ENCODE results near the gene CYS1.
"Not testable (repeated sequence)": the region's sequence is repeated elsewhere in the genome, so short reads cannot be mapped to it uniquely, and the experiment has no call there.

The CYS1 gene

GRCh38 chr2:10079870-10080535, at the start of gene CYS1:
Gene CYS1 (minus strand): TSS chr2:10080411. CDS start chr2:10080223, 188 bp downstream.
- ATAC-seq (peak; percentile 21), DNase-seq (peak; percentile 53)

- ATAC-seq: no peak
- DNase-seq: no peak
These were observed 49.3 kb upstream of the CYS1 start for GRCh38 chr2:10129490-10129889.

DNA sequence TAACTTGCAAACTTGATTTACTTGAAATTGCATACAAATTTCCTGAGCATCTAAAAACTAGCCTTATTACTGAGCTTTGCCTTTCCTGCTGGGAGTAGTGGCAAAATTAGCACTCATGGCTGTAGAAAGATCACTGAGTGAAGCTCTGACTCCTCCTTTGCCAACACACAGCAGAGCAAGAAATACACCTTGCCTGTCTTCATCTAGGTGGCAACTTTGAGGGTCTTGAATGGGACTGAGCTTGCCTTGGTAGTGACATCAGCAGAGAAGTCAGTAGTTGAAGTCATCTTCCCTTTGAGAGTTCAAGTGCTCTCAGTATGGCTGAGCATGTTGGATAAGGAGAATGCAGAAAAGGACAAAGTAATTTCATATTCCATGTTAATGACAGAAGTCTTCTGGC, 48.2 kb upstream of the CYS1 start:
- no peak for ATAC-seq

DNA sequence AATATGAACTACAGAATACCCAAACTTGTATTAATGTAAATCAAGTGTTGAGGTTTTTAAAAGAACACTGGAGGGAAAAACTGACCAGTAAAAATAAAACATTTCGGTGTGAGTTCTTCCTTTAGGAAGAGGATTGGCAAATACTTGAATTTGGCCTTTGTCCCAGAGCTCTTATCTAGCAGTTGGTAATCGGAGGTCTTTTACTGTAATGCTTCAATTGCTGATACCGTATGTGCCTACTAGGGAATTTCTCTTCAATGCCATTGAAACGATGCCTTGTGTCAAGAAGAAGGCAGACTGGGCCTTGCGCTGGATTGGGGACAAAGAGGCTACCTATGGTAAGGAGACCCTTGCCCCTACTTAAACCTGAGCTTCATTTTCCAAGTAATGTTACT, 46.4 kb upstream of the CYS1 start:
- no peak for DNase-seq
- no peak for ATAC-seq

More for the DNA sequence above, 48.2 kb upstream of the CYS1 start:
- no peak for DNase-seq

- no peak for ATAC-seq
- no peak for DNase-seq
These were observed 45.8 kb upstream of the CYS1 start for GRCh38 chr2:10125842-10126631.

DNA sequence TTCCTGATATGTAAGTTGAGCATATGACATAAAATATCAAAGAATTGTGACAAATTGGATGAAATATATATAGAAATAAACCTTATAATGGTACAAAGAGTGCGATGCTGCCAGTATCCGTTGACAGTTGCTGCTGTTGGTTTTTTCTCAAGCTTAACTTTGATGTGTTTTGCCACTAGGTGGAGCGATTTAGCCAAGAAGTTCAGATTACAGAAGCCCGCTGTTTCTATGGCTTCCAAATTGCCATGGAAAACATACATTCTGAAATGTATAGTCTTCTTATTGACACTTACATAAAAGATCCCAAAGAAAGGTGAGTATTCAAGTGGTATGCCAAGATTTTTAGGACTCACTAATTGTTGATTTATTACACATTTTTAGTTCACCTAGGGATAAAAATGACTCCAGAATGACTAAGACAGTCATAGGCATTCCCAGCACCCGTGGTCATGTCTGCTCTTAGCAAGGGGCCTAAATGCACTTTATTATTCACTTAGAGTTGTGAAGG, 44.4 kb upstream of the CYS1 start:
- ATAC-seq: no peak
- no peak for DNase-seq

DNA sequence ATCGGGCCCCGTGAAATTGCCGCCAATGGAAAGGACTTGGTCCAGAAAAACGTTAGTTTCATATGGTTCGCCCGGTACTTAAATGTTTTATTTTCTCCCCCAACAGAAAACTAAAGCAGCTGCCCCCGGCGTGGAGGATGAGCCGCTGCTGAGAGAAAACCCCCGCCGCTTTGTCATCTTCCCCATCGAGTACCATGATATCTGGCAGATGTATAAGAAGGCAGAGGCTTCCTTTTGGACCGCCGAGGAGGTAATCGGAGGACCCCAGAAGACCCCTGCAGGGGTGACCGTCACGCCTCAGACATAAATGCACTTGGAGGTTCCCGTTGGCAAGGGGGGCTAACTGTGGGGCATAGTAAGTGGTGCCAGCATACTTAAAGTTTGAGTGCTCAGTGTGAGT, 43.1 kb upstream of the CYS1 start:
- ATAC-seq (no peak), DNase-seq (no peak)

DNA sequence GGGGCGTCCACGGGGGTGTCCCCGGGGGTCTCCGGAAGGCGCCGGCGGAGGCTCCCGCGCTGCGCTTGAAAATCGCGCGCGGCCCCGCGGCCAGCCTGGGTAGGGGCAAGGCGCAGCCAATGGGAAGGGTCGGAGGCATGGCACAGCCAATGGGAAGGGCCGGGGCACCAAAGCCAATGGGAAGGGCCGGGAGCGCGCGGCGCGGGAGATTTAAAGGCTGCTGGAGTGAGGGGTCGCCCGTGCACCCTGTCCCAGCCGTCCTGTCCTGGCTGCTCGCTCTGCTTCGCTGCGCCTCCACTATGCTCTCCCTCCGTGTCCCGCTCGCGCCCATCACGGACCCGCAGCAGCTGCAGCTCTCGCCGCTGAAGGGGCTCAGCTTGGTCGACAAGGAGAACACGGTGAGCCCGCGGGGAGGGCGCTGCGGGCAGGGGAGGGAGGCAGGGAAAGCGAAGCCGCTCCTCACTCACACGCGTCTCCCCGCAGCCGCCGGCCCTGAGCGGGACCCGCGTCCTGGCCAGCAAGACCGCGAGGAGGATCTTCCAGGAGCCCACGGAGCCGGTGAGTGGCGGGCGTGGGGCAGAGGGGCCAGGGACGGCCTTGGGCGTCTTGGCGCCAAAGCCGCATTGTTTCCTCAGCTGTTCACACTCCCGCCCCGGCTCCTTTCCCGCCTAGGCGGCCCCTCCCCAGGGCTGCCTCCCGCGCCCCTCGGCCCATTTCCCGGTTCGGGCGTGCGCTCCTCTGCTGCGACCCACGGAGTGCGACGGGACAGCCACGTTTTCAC, 42.5 kb upstream of the CYS1 start, which contains the start of gene RRM2:
Gene RRM2 (plus strand): TSS at position 240 of the 781 bp plus-strand sequence. CDS start 60 bp downstream, at position 300.
- DNase-seq: peak; percentile 97
- ATAC-seq: peak; percentile 87

DNA sequence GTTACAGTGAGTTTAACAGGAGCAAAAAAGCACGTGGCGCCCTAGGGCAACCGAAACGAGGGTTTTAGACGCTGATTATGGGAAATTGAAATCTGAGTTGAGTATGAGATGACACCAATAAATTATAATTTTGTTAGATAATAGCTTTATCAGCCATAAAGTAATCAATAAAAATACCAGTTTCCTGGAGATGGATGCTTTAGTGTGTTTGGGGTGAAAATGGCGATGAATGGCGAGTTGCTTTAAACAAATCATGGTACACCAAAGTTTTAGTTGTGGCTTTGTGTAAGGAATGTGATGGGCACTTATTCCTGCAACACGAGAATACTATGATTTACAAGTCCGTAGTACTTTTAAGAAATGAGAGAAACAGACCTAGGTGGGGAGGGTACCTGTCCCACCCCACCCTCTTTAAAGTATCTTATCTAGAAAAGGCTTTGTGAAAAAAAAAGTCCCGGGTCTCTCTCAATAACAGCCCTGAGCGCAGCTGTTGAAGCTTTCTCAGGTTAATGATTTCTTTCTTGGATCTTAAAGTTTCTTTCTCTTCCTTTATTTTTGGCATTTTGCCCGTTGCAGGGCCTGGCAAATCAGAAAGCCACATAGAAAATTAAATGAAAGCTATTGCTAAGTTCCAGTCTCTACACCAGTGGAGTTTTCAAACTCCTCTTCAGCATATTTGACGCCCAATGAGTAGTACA, 40.8 kb upstream of the CYS1 start:
- ATAC-seq (no peak), DNase-seq (no peak)

GRCh38 chr2:10120158-10120876, 40.1 kb upstream of the CYS1 start:
- peak; percentile 98 for DNase-seq

GRCh38 chr2:10119601-10120157, 39.5 kb upstream of the CYS1 start:
- no peak for DNase-seq

More at GRCh38 chr2:10120158-10120876, 40.1 kb upstream of the CYS1 start:
- peak; percentile 65 for ATAC-seq

GRCh38 chr2:10119027-10119325, 38.8 kb upstream of the CYS1 start:
- ATAC-seq: no peak
- no peak for DNase-seq

More at GRCh38 chr2:10119601-10120157, 39.5 kb upstream of the CYS1 start:
- no peak for ATAC-seq

DNA sequence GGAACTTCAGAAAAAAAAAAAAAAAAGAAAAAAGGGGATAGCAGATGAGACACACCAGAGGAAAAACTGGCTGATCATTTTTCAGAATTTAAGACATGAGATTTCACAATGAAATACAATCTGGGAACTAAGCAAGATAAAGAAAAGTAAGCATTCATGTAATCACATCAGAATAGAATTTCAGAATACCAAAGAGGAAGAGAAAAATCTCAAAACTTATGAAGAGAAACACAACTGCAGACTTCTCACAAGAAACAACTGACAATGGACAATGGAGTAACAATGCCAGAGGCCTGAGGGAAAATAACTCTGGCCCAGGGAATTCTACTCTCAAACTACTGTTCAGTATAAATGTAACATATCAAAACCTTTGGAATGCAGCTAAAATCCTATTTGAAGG, 29.1 kb upstream of the CYS1 start:
- no peak for DNase-seq
- no peak for ATAC-seq

- not testable (repeated sequence) for ATAC-seq, DNase-seq
These were observed 24.7 kb upstream of the CYS1 start for GRCh38 chr2:10104906-10105305.

DNA sequence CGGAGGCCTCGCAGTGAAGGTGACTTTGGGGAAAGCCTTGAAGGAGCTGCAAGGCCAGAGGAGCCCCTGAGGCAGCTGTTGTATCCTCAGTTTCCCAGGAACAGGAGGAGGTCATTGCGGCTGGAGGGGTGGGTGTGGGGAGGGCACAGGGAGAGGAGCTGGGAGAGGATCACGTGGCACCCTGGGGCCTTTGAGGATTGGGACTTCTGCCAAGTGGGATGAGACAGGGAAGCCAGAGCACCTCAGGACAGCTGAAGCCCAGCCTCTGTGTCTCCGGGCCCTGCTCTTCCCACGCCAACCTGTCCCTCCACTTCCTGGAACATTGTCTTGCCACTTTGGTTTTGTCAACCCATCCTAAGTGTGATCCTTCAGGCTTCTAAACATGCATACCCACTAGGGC, 23.0 kb upstream of the CYS1 start:
- ATAC-seq (no peak), DNase-seq (no peak)

DNA sequence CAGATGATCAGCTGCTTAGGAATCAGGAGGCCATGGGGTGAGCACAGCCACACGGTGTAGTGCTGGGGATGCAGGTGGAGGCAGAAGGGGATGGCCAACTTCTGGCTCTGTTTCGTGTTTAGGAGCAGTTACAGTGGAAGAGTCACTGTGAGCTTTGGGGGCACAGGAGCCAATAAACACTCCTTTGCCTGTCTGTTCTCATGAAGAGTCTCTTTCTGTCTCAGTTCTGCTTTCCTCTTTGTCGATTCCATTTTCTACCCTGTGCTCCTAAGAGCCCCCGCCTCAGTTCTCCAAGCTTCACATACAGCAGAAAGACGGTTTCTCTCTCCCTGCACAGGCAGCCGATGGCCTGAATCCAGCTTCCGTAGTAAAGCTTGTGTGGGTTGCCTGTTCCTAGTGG, 21.3 kb upstream of the CYS1 start:
- no peak for ATAC-seq
- no peak for DNase-seq

GRCh38 chr2:10097352-10098148, 17.3 kb upstream of the CYS1 start:
- DNase-seq (peak; percentile 58), ATAC-seq (peak; percentile 72)

DNA sequence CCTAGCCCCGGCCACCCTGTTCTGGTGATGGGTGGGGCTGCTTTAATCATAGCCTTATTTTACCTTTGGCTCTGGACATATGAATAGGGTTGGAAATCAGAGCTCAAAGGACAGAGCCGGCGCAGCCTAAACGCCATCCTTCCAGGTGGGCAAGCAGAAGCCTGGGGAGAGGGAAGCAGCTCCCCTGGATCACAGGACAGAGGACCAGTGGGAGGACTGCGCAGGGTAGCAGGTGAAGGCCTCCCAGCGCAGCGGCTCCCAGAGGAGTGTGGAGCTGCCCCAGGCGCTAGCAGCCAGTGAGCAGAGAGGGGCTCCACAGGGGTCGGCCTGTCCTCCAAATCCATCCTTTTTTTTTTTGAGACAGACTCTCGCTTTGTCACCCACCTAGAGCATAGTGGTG, 16.4 kb upstream of the CYS1 start:
- no peak for DNase-seq
- peak; percentile 20 for ATAC-seq

DNA sequence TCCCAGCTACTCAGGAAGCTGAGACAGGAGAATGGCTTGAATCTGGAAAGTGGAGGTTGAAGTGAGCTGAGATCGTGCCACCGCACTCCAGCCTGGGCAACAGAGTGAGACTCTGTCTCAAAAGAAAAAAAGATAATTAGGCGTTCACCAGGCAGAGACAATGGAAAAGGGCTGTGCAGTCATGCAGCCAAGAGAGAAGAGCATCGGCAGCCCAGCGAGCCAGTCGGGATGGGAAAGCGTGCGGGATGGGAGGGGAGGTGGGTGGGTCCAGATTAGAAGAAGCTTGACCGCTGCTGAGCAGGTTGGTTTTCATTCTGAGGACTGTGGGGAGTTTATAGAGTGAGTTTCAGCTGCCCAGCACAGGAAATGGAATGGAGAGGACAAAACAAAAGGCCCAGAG, 15.0 kb upstream of the CYS1 start:
- ATAC-seq (no peak), DNase-seq (no peak)

- DNase-seq (no peak), ATAC-seq (no peak)
These were observed 14.1 kb upstream of the CYS1 start for GRCh38 chr2:10094271-10094814.
